Naive thymus-derived CD8-positive, alpha-beta T cell (primary cell): ENCODE measurements around the gene DIP2A. TPM values are rescaled to one million over a fixed set of nuclear protein-coding genes. Genes with fewer than 3 reads are reported as not detected.

Experiments
- ATAC-seq, 2 donors: fragments of 150-1000 bp; cut with Tn5 transposase in 1 of 2; sonication (Bioruptor Pico), chemical (Tn5 transposase) in 1 of 2; 1 replicate in 1 of 2; 2 replicates in 1 of 2; pipeline ENCODE4 v1.10.0; 2021; ENCODE audit warnings: mild to moderate bottlenecking in 2 of 2, moderate library complexity in 2 of 2
- POLR2A ChIA-PET: fragments of 350-600 bp; sonication (Branson Sonifier 250); formaldehyde crosslinking; loops from one replicate; lab custom pipeline; 2021; ENCODE audit warnings: antibody characterized with exemption; lab: Charles Lee
- DNase-seq, 10 donors: peaks; one replicate each; pipeline versions ENCODE4 v3.0.0 to v3.0.0-alpha.2; 2020 to 2022
- H3K27ac Mint-ChIP-seq, 10 donors: one replicate each; pipeline ENCODE4 v1.8.0; 2020 to 2022; ENCODE audit warnings: mild to moderate bottlenecking in 10 of 10, mixed read lengths in 10 of 10, moderate library complexity in 4 of 10, inconsistent platforms in 1 of 10
- H3K27me3 Mint-ChIP-seq, 5 donors: one replicate each; pipeline ENCODE4 v1.8.0; 2021 to 2022; ENCODE audit warnings: mixed read lengths in 5 of 5
- H3K36me3 Mint-ChIP-seq, 3 donors: one replicate each; pipeline ENCODE4 v1.8.0; 2020 to 2022; ENCODE audit warnings: mixed read lengths in 3 of 3, mild to moderate bottlenecking in 2 of 3, inconsistent platforms in 1 of 3
- H3K4me1 Mint-ChIP-seq, 4 donors: one replicate each; pipeline ENCODE4 v1.8.0; 2021 to 2022; ENCODE audit warnings: mixed read lengths in 4 of 4
- H3K4me3 Mint-ChIP-seq, 10 donors: one replicate each; pipeline ENCODE4 v1.8.0; 2020 to 2022; ENCODE audit warnings: mild to moderate bottlenecking in 10 of 10, mixed read lengths in 10 of 10, moderate library complexity in 6 of 10, inconsistent platforms in 1 of 10
- H3K9me3 Mint-ChIP-seq, 9 donors: one replicate each; pipeline ENCODE4 v1.8.0; 2020 to 2022; ENCODE audit warnings: mixed read lengths in 9 of 9, mild to moderate bottlenecking in 3 of 9, inconsistent platforms in 1 of 9, moderate library complexity in 1 of 9
- polyA plus RNA-seq, 3 donors: library from polyadenylated mRNA; unstranded; fragments of 300-500 nt; fragmentation: Illumina TruSeq; gene quantifications; one replicate each; pipeline ENCODE4 v1.2.3, GENCODE V29; 2021
- total RNA-seq, 8 experiments: library from RNA in 2 of 8; stranded (reverse) in 2 of 8; gene quantifications; one replicate each; pipeline ENCODE4 v1.2.3 and lab custom pipeline; 2021 to 2026

Gene DIP2A
- total and polyA plus RNA-seq, 5 experiments from 2014 or later = 26.8 to 163 (median 33.6) TPM

DNA sequence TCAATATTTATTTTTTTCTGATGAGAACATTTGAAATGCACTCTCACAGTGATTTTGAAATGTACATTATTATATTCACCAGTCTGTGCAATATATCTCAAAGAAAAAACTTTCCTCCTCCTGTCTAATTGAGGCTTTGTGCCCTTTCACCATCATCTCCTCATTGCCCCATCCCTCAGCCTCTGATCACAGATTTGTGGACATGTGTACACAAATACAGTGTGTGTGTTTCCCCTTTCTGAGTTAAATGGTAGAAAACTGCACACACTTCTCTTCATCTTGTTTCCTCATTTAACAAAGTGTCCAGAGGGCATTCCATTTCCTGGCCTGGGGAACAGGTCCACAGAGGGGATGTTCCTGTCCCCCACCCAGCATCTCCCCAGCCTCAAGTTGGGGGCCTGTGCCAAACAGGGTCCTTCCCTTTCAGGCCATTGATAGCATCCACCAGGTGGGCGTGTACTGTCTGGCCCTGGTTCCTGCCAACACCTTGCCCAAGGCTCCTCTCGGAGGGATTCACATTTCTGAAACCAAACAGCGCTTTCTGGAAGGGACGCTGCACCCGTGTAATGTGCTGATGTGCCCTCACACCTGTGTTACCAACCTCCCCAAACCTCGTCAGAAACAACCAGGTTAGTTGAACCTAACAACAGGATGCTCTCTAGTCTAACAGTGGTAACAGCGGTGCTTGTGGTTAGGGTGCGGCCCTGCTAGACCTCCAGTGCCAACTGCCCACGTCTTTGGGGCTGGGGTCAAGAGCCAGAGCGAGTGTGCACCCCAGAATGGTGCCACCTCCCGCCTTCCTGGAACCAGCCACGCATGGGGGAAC lies 91.6 kb downstream of the DIP2A start:
- Mint-ChIP-seq H3K27ac (peak overlapping the region; percentile 97 to 100 (median 99)), H3K36me3 (peaks cover 7 to 53% (median 31%) of the 10 kb centered on the region in 3 donors), H3K27me3 (no peaks in the 10 kb centered on the region), H3K4me3 (peak overlapping the region; percentile 70 to 90 (median 85)), H3K4me1 (peaks cover 36 to 92% (median 71%) of the 10 kb centered on the region in 4 donors), H3K9me3 (peaks cover 0 to 15% (median 2%) of the 10 kb centered on the region in 9 donors)
- ATAC-seq = peak; percentile 71 to 81
- POLR2A ChIA-PET = interaction anchor here (0.9 to 19.1 kb wide), 17 partner anchors 9 to 126 kb away, joined by 3 to 681 read pairs (median 13); partner anchors contain the start of genes DIP2A and PRMT2
- peak; percentile 49 to 91 (median 84) for DNase-seq

DNA sequence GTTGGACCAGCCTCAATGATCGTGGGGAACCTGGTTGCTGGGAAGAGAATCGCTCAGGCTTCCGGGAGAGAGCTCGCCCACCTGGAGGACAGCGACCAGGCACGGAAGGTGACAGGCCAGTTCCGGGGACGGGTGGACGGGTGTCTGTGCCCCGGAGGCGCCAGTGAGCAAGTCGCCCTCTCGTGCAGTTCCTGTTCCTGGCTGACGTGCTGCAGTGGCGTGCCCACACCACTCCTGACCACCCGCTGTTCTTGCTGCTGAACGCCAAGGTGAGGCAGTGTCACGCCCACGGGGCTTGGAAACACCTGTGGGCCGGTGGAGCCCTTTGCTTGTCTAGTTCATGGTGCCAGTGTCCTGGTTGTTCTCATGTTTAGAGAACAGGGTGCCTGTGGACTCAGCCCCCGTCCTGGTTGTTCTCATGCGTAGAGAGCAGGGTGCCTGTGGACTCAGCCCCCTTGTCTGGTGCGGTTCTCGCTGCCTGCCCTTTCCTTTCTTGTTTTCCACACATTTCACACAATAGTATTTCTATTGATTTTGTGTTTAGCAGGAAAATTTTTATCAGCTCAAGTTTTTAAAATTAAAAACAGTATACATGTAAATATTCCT lies 93.0 kb downstream of the DIP2A start:
- H3K36me3 Mint-ChIP-seq = peaks cover 7 to 50% (median 30%) of the 10 kb centered on the region in 3 donors
- ATAC-seq (peak; percentile 27 to 43), DNase-seq (peak in 9 of 10 donors; percentile 29 to 73 (median 50))
- POLR2A ChIA-PET = interaction anchor here (0.6 to 19.1 kb wide), 31 partner anchors 9 to 127 kb away, joined by 3 to 681 read pairs (median 7); partner anchors contain the start of genes DIP2A, PRMT2 and S100B
- H3K4me1 Mint-ChIP-seq = peaks cover 39 to 91% (median 83%) of the 10 kb centered on the region in 4 donors
- no peaks in the 10 kb centered on the region for H3K27me3 Mint-ChIP-seq
- H3K9me3 Mint-ChIP-seq = peaks cover 0 to 15% (median 2%) of the 10 kb centered on the region in 9 donors
- peak overlapping the region; percentile 62 to 90 (median 85) for H3K4me3 Mint-ChIP-seq
- peak overlapping the region; percentile 97 to 100 (median 99) for H3K27ac Mint-ChIP-seq

DNA sequence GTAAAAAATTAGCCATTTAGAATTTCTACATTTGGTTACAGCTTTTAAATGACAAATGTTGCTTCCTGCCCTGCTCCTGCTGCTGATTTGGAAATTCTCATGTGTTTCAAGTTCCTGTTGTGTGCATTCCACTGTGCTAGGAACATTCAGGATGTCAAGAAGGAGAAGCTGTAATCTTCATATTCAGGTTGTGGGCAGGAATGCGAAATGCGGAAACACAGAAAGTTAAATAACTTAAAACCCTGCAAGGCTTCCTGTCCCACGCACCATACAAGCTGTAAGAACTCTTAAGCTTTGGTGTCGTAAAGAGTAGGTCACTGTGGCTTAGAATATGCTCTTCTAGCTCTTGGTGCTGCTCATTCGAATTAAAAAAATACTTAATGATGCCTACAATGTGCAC lies 93.6 kb downstream of the DIP2A start:
- DNase-seq (peak in 8 of 10 donors; percentile 31 to 82 (median 68)), ATAC-seq (peak; percentile 51 to 67)
- peaks cover 42 to 92% (median 87%) of the 10 kb centered on the region in 4 donors for H3K4me1 Mint-ChIP-seq
- H3K36me3 Mint-ChIP-seq = peaks cover 7 to 49% (median 27%) of the 10 kb centered on the region in 3 donors
- H3K27ac Mint-ChIP-seq = peak overlapping the region; percentile 97 to 100 (median 99)
- H3K9me3 Mint-ChIP-seq = peaks cover 0 to 15% (median 2%) of the 10 kb centered on the region in 9 donors
- H3K27me3 Mint-ChIP-seq = no peaks in the 10 kb centered on the region
- peak overlapping the region; percentile 62 to 90 (median 84) for H3K4me3 Mint-ChIP-seq
- POLR2A ChIA-PET = interaction anchor here (0.6 to 19.1 kb wide), 27 partner anchors 9 to 128 kb away, joined by 3 to 681 read pairs (median 9); partner anchors contain the start of genes DIP2A, PRMT2 and S100B

DNA sequence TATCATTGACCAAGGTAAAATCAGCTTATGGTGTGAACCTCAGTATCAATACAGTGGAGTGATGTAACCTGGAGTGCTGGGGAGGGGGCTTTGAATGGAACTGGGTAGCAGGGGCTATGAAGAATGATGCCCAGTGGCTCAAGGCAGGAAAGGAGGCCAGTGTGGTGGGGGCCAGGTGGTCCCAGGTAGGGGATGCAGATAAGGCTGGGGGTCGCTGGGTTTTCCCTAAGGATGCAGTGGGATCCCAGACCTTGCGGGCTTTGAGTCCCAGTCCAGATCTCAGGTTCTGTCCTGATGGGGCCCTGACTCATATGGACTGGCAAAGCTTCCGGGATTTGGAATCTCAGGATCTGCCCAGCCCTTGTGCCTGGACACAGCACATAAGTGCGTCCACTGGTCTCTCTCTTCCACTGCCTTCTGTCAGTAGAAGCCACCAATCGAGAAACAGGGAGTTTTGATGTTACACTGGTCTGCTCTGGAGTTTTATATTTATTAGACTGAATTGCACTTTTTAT lies 94.2 kb downstream of the DIP2A start:
- ATAC-seq (no peak), DNase-seq (no peak)
- H3K27ac Mint-ChIP-seq = peak overlapping the region; percentile 97 to 100 (median 99)
- H3K4me3 Mint-ChIP-seq = peak overlapping the region; percentile 62 to 90 (median 84)
- peaks cover 0 to 14% (median 2%) of the 10 kb centered on the region in 9 donors for H3K9me3 Mint-ChIP-seq
- POLR2A ChIA-PET = interaction anchor here (0.6 to 19.1 kb wide), 24 partner anchors 8 to 128 kb away, joined by 3 to 681 read pairs (median 10); partner anchors contain the start of genes DIP2A, PRMT2 and S100B
- H3K36me3 Mint-ChIP-seq = peaks cover 7 to 49% (median 23%) of the 10 kb centered on the region in 3 donors
- peaks cover 42 to 91% (median 86%) of the 10 kb centered on the region in 4 donors for H3K4me1 Mint-ChIP-seq
- H3K27me3 Mint-ChIP-seq = no peaks in the 10 kb centered on the region

DNA sequence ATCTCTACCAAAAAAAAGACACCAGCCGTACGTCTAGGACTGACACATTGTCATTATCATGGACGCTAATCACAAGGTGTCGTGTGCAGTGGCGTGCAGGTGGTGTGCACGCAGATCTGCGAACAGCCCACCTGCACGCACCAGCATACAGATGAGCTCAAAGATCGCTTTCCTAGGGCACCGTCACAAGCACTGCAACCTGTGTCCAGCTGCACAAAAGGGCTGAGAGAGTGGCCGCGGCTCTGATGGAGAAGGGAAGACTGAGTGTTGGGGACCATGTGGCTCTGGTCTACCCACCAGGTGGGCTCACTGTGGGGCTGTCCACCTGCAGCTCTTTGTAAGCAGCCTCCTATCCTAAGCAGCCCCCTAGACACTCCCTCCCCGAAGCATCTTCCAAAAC lies 95.3 kb downstream of the DIP2A start:
- POLR2A ChIA-PET = interaction anchor here (0.6 to 19.1 kb wide), 8 partner anchors 7 to 187 kb away, joined by 4 to 681 read pairs (median 44); partner anchors contain the start of gene PRMT2

DNA sequence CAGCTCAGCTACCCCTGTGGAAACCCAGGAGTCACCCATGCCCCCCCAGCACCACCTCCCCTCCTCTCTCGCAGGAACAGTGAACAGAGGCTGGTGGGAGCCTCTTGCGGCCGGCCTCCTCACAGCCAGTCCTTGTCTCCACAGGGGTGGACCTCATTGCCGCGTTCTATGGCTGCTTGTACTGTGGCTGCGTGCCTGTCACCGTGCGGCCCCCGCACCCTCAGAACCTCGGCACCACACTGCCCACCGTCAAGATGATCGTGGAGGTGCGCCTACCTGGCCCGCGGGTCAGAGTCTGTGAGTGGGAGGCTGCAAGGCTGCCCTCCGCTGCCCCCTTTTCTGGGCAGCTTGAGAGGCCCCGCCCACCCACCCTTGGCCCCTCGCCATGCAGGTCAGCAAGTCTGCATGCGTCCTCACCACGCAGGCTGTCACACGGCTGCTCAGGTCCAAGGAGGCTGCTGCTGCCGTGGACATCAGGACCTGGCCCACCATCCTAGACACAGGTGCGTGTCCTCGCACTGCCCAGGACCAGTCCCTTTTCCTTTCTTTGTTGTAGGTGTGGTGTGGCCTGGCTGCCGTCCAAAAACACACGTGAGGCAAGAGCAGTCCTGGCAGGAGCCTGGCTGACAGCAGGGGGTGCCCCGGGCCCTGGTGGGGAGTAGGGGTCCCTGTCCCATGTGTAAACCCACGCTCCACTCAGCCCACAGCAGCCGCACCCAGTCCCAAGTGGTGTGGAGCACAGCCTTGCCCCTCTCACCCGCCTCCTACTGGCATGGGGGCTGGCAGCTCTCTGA lies 95.9 kb downstream of the DIP2A start:
- Mint-ChIP-seq H3K4me1 (peaks cover 39 to 91% (median 83%) of the 10 kb centered on the region in 4 donors), H3K4me3 (peak overlapping the region in 8 of 10 donors; percentile 22 to 90 (median 72)), H3K36me3 (peaks cover 0 to 40% (median 21%) of the 10 kb centered on the region in 3 donors), H3K9me3 (no peaks in the 10 kb centered on the region), H3K27me3 (no peaks in the 10 kb centered on the region), H3K27ac (peak overlapping the region; percentile 97 to 100 (median 99))
- ATAC-seq (no peak), DNase-seq (peak in 1 of 10 donors; percentile 31)
- POLR2A ChIA-PET = interaction anchor here (0.9 to 19.1 kb wide), 7 partner anchors 6 to 89 kb away, joined by 3 to 681 read pairs (median 32); partner anchors contain the start of gene PRMT2

More for the DNA sequence above, 95.3 kb downstream of the DIP2A start:
- Mint-ChIP-seq H3K4me1 (peaks cover 35 to 90% (median 82%) of the 10 kb centered on the region in 4 donors), H3K27me3 (no peaks in the 10 kb centered on the region), H3K4me3 (peak overlapping the region in 8 of 10 donors; percentile 22 to 90 (median 72)), H3K27ac (peak overlapping the region; percentile 97 to 100 (median 99)), H3K9me3 (peaks cover 0 to 3% (median 0%) of the 10 kb centered on the region in 9 donors), H3K36me3 (peaks cover 0 to 41% (median 21%) of the 10 kb centered on the region in 3 donors)
- DNase-seq (no peak), ATAC-seq (no peak)

DNA sequence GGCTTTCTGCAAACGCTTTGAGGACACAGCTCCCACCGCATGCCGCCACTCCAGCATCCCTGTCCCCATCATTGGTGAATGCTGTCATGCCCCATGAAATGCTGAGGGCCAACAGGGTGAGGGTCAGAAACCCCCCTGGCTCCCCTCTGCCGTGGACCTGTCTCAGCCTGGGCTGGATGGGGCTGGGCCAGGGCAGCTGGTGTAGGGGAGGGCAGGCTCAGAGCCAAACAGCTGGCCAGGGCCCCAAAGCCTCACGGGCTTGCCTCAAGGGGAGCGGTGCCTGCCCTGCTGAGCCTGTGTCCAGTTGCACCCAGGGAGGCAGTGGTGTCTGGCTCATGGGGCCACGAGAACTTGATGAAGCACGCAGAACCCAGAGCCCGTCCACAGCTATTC lies 96.5 kb downstream of the DIP2A start:
- no peaks in the 10 kb centered on the region for H3K9me3 Mint-ChIP-seq
- no peak for DNase-seq
- H3K4me3 Mint-ChIP-seq = peak overlapping the region in 8 of 10 donors; percentile 7 to 58 (median 54)
- no peaks in the 10 kb centered on the region for H3K27me3 Mint-ChIP-seq
- peaks cover 0 to 43% (median 19%) of the 10 kb centered on the region in 3 donors for H3K36me3 Mint-ChIP-seq
- peaks cover 43 to 93% (median 85%) of the 10 kb centered on the region in 4 donors for H3K4me1 Mint-ChIP-seq
- peak overlapping the region; percentile 86 to 99 (median 94) for H3K27ac Mint-ChIP-seq
- ATAC-seq = no peak
- POLR2A ChIA-PET = interaction anchor here (0.9 to 19.1 kb wide), 8 partner anchors 6 to 88 kb away, joined by 3 to 681 read pairs (median 20); partner anchors contain the start of gene PRMT2

DNA sequence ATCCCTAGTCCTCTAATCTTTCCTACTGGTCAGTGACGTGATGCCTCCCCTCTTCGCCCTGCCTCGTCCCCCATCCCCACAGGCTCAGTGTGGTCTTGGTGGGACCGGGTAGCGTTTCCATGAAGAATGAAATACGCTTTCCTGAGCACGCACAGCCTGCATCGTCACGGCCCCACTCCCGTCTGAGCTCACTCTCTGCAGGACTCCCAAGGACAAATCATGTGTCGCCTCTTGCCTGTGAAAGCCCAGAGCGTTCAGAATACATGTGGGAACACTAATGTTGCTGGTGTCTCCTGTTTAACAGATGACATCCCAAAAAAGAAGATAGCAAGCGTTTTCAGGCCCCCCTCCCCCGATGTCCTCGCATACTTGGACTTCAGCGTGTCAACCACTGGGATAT lies 97.0 kb downstream of the DIP2A start:
- Mint-ChIP-seq H3K9me3 (no peaks in the 10 kb centered on the region), H3K27ac (peak overlapping the region; percentile 90 to 99 (median 94)), H3K4me1 (peaks cover 43 to 93% (median 85%) of the 10 kb centered on the region in 4 donors), H3K27me3 (no peaks in the 10 kb centered on the region), H3K36me3 (peaks cover 0 to 42% (median 17%) of the 10 kb centered on the region in 3 donors), H3K4me3 (peak overlapping the region in 8 of 10 donors; percentile 53 to 72 (median 58))
- POLR2A ChIA-PET = interaction anchor here (0.6 to 19.1 kb wide), 8 partner anchors 8 to 132 kb away, joined by 3 to 681 read pairs (median 20); partner anchors contain the start of gene PRMT2
- no peak for DNase-seq
- ATAC-seq = no peak

DNA sequence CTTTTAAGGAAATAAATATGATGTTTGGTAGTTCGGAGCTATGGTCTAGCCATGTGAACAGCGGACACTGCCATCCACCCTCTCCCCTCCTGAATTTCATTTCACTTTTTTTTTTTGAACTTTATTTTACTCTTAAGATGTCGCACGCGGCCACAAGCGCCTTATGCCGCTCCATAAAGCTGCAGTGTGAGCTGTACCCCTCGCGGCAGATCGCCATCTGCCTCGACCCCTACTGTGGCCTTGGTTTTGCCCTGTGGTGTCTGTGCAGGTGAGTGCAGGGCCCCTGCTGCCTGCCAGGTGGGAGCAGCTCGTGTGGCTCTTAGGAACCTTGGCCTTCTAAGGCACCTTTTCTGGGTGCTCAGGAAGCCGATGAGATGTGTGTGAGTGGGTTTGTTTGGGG lies 98.1 kb downstream of the DIP2A start:
- H3K4me3 Mint-ChIP-seq = peak overlapping the region in 7 of 10 donors; percentile 7 to 63 (median 48)
- peak overlapping the region; percentile 81 to 99 (median 97) for H3K27ac Mint-ChIP-seq
- peaks cover 0 to 52% (median 27%) of the 10 kb centered on the region in 3 donors for H3K36me3 Mint-ChIP-seq
- DNase-seq (no peak), ATAC-seq (no peak)
- no peaks in the 10 kb centered on the region for H3K9me3 Mint-ChIP-seq
- POLR2A ChIA-PET = interaction anchor here (1.0 to 19.1 kb wide), 10 partner anchors 10 to 133 kb away, joined by 3 to 681 read pairs (median 8); partner anchors contain the start of gene PRMT2
- H3K27me3 Mint-ChIP-seq = no peaks in the 10 kb centered on the region
- peaks cover 49 to 94% (median 85%) of the 10 kb centered on the region in 4 donors for H3K4me1 Mint-ChIP-seq

DNA sequence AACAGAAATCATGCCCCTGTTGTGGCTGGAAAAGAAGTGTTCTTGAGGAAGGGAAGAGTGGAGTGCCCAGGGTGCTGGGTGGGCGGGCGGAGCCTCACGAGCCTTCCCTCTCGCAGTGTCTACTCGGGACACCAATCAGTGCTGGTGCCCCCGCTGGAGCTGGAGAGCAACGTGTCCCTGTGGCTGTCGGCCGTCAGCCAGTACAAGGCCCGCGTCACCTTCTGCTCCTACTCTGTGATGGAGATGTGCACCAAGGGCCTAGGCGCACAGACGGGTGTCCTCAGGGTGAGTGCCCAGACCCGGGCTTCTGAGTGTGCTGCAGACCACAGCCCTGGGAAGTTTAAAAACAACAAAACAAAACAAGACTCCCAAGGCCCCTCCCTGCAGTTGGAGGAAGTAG lies 98.8 kb downstream of the DIP2A start:
- ATAC-seq = no peak
- POLR2A ChIA-PET = interaction anchor here (0.7 to 19.1 kb wide), 14 partner anchors 7 to 100 kb away, joined by 3 to 681 read pairs (median 10); partner anchors contain the start of genes DIP2A, PRMT2 and S100B
- Mint-ChIP-seq H3K9me3 (no peaks in the 10 kb centered on the region), H3K4me1 (peaks cover 52 to 96% (median 85%) of the 10 kb centered on the region in 4 donors), H3K27ac (peak overlapping the region; percentile 81 to 99 (median 97)), H3K27me3 (no peaks in the 10 kb centered on the region), H3K36me3 (peaks cover 0 to 58% (median 33%) of the 10 kb centered on the region in 3 donors), H3K4me3 (peak overlapping the region in 7 of 10 donors; percentile 28 to 63 (median 50))
- no peak for DNase-seq
